ENCODE data around the gene CGAS. TPM values are rescaled to one million over a fixed set of nuclear protein-coding genes. Genes with fewer than 3 reads are reported as not detected.

Gene CGAS
- total and polyA plus RNA-seq, 9 of the 15 experiments (the other 6 are each of a cell fraction or from before 2014, with no cell fraction given) = 0.01 to 0.32 (median 0.06) TPM; not detected in 2

DNA sequence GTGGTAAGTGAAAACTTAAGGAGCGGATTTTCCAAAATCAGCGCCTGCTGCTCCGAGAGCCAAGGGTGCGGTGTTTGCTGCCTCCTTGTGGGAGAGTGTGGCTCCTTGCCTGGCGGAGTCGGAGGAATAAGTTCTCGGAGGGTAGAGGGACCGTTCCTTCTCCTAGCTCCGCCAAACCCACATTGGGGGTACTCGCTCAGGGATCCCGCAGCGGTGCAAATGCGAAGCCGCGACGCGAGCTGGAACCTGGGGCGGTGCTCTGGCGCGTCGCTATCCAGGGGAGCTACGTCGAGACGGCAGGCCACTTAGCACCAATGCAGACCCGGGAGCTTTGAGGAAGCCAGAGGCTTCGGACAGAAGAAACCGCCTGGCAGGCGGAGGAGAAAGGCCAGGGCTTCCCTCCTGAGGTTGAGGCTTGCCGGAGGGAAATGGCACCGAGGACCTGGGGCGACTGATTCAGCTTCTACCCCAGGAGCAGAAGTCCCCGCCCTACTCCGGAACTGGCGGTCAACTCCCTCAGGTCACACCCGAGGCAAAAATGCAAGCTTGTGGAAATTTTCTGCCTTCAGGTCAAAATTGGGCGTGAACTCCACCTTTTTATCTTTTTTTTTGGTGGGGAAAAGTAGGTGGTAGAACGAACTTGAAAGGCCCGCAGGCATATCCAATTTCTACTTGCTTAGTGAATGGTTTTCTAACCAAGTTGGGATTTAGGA lies 63.1 kb downstream of the CGAS start (continued):
- no peak for TF ChIP-seq ZNF668 (CRISPR knock-in tag; IDR thresholded peaks at IDR 0.05)
- TF ChIP-seq ZNF253 (CRISPR knock-in tag; conservative IDR thresholded peaks at IDR 0.05) = no peak
- peak; percentile 50; the same call in 1 of the 2 replicates for TF ChIP-seq ZNF384 (IDR thresholded peaks at IDR 0.05; ENCODE audit: low read depth, low read length)
- TF ChIP-seq CTBP1 (IDR thresholded peaks at IDR 0.05; ENCODE audit: borderline replicate concordance) = no peak; the same call in 1 of the 2 replicates
- TF ChIP-seq ZNF586 (CRISPR knock-in tag; conservative IDR thresholded peaks at IDR 0.05) = no peak
- TF ChIP-seq JUNB (CRISPR knock-in tag; conservative IDR thresholded peaks at IDR 0.05) = no peak
- TF ChIP-seq TSC22D4 (tag; IDR thresholded peaks at IDR 0.05) = no peak
- no peak; the same call in 1 of the 2 replicates for TF ChIP-seq CBFA2T3 (IDR thresholded peaks at IDR 0.05)
- no peak for TF ChIP-seq PURB (CRISPR knock-in tag; IDR thresholded peaks at IDR 0.05; ENCODE audit: low read depth)
- no peak; the same call in 1 of the 2 replicates for TF ChIP-seq MYC (IDR thresholded peaks at IDR 0.05; ENCODE audit: low read depth, low read length)
- no peak for TF ChIP-seq MYC (CRISPR knock-in tag; IDR thresholded peaks at IDR 0.05; ENCODE audit: borderline replicate concordance, low read depth)
- TF ChIP-seq ATF1 (CRISPR knock-in tag; IDR thresholded peaks at IDR 0.05) = no peak
- peak; percentile 36; the same call in 1 of the 2 replicates for TF ChIP-seq ATF1 (tag; IDR thresholded peaks at IDR 0.05)
- TF ChIP-seq, protein P1, sequence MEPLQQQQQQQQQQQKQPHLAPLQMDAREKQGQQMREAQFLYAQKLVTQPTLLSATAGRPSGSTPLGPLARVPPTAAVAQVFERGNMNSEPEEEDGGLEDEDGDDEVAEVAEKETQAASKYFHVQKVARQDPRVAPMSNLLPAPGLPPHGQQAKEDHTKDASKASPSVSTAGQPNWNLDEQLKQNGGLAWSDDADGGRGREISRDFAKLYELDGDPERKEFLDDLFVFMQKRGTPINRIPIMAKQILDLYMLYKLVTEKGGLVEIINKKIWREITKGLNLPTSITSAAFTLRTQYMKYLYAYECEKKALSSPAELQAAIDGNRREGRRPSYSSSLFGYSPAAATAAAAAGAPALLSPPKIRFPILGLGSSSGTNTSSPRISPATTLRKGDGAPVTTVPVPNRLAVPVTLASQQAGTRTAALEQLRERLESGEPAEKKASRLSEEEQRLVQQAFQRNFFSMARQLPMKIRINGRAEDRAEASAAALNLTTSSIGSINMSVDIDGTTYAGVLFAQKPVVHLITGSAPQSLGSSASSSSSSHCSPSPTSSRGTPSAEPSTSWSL (CRISPR knock-in tag; IDR thresholded peaks at IDR 0.05; ENCODE audit: borderline replicate concordance) = no peak
- TF ChIP-seq, protein P2, sequence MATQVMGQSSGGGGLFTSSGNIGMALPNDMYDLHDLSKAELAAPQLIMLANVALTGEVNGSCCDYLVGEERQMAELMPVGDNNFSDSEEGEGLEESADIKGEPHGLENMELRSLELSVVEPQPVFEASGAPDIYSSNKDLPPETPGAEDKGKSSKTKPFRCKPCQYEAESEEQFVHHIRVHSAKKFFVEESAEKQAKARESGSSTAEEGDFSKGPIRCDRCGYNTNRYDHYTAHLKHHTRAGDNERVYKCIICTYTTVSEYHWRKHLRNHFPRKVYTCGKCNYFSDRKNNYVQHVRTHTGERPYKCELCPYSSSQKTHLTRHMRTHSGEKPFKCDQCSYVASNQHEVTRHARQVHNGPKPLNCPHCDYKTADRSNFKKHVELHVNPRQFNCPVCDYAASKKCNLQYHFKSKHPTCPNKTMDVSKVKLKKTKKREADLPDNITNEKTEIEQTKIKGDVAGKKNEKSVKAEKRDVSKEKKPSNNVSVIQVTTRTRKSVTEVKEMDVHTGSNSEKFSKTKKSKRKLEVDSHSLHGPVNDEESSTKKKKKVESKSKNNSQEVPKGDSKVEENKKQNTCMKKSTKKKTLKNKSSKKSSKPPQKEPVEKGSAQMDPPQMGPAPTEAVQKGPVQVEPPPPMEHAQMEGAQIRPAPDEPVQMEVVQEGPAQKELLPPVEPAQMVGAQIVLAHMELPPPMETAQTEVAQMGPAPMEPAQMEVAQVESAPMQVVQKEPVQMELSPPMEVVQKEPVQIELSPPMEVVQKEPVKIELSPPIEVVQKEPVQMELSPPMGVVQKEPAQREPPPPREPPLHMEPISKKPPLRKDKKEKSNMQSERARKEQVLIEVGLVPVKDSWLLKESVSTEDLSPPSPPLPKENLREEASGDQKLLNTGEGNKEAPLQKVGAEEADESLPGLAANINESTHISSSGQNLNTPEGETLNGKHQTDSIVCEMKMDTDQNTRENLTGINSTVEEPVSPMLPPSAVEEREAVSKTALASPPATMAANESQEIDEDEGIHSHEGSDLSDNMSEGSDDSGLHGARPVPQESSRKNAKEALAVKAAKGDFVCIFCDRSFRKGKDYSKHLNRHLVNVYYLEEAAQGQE (IDR thresholded peaks at IDR 0.05; ENCODE audit: borderline replicate concordance) = peak; percentile 64
- TF ChIP-seq, protein P2 (CRISPR knock-in tag; IDR thresholded peaks at IDR 0.05; ENCODE audit: low read depth) = 0 out of 2 replicates have a peak, but pooled peaks have one; percentile 12

Measured in K562 (cell line).